Stimulated activated naive B cell treated with anti-CD40 and anti-IgM and Interleukin-4, amounts not matched to agents 10 μg/mL and 1 μg/mL and 100 μg/mL, for 72 hours (primary cell): ENCODE data around the gene A4GALT.
"Not testable (repeated sequence)": the region's sequence is repeated elsewhere in the genome, so short reads cannot be mapped to it uniquely, and the experiment has no call there.

Experiments used
- ATAC-seq, 2 donors: fragments of 150-1000 bp; cut with Tn5 transposase; replicated peaks; 2 replicates each; pipeline ENCODE4 v1.10.0; 2021; ENCODE audit warnings: moderate library complexity in 1 of 2
- DNase-seq: peaks from one replicate; pipeline ENCODE4 v3.0.0; 2021
- H3K27ac Mint-ChIP-seq: one replicate; pipeline ENCODE4 v1.8.0; 2022; ENCODE audit warnings: mild to moderate bottlenecking, mixed read lengths
- H3K27me3 Mint-ChIP-seq, 2 donors: one replicate each; pipeline ENCODE4 v1.8.0; 2022; ENCODE audit warnings: mixed read lengths in 2 of 2
- H3K36me3 Mint-ChIP-seq, 2 donors: one replicate each; pipeline ENCODE4 v1.8.0; 2022; ENCODE audit warnings: mixed read lengths in 2 of 2, mild to moderate bottlenecking in 1 of 2
- H3K4me1 Mint-ChIP-seq, 2 donors: one replicate each; pipeline ENCODE4 v1.8.0; 2022; ENCODE audit warnings: mixed read lengths in 2 of 2, mild to moderate bottlenecking in 1 of 2
- H3K4me3 Mint-ChIP-seq, 2 donors: one replicate each; pipeline ENCODE4 v1.8.0; 2022; ENCODE audit warnings: mild to moderate bottlenecking in 2 of 2, mixed read lengths in 2 of 2, moderate library complexity in 1 of 2
- H3K9me3 Mint-ChIP-seq, 2 donors: one replicate each; pipeline ENCODE4 v1.8.0; 2022; ENCODE audit warnings: mixed read lengths in 2 of 2, mild to moderate bottlenecking in 1 of 2

Gene A4GALT

DNA sequence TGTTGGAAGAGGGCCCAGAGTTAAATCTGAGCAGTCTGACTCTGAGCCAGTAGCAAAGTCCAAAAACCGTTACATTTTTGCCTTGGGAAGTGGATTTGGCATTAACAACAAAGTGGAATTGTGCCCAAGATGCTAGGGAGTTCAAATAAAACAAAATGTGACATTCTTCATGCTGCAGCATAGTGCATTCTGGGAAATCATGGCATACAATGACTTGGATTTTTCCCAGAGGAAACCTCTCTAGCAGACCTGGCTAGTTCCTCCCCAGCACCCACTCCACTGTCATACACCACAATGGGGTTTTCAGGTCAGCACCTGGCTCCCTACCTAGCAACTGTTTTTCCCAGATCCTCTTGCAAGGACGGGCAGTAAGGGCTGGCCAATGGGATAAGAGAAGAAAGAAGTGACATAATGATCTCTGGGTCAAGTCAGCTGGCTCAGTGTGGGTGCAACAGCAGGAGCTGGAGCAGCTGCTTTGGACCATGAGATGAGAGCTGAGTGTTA, 46.7 kb downstream of the A4GALT start:
- Mint-ChIP-seq H3K36me3 (peaks cover 3 to 12% of the 10 kb centered on the region in 2 donors), H3K4me1 (peaks cover 19 to 37% of the 10 kb centered on the region in 2 donors), H3K27me3 (no peaks in the 10 kb centered on the region), H3K9me3 (peaks cover 7 to 9% of the 10 kb centered on the region in 2 donors), H3K27ac (no peak overlapping the region), H3K4me3 (no peak overlapping the region)
- DNase-seq (no peak), ATAC-seq (no peak)

GRCh38 chr22:42673071-42673470, 47.6 kb downstream of the A4GALT start:
- H3K4me3 Mint-ChIP-seq, ATAC-seq, H3K9me3 Mint-ChIP-seq: not testable (repeated sequence)

DNA sequence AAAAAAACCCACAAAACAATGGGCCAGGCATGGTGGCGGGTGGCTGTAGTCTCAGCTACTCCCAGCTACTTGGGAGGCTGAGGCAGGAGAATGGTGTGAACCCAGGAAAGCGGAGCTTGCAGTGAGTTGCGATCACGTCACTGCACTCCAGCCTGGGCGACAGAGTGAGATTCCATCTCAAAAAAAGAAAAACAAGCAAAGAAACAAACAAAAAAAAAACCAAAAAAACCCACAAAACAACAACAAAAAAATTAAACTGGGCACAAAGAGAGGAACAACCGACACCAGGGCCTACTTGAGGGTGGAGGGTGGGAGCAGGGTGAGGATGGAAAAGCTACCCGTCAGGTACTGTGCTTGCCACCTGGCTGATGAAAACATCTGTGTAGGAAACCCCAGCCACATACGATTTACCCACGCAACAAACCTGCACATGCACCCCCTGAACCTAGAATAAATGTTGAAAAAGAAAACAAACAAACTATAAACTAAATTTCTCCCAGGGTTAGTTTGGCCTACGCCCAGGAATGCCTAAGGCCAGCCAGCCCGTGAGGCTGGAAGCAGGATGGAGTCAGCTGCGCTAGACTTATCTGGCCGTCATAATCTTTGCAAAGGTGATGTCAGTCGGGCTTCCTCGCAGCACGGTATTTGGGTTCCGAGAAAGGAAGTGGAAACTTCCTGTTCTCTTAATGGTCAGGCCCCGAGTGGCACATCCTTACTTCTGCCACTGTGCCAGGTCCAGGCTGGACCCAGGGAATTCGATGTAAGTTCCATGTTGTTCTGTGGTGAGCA, 49.6 kb downstream of the A4GALT start:
- ATAC-seq (peak; percentile 88 to 90), DNase-seq (no peak)
- Mint-ChIP-seq H3K4me1 (peaks cover 23 to 38% of the 10 kb centered on the region in 2 donors), H3K9me3 (no peaks in the 10 kb centered on the region), H3K27me3 (no peaks in the 10 kb centered on the region), H3K4me3 (peak overlapping the region in 1 of 2 donors; percentile 46), H3K36me3 (no peaks in the 10 kb centered on the region), H3K27ac (peak overlapping the region; percentile 88)

More at GRCh38 chr22:42673071-42673470, 47.6 kb downstream of the A4GALT start:
- H3K27me3 Mint-ChIP-seq, DNase-seq, H3K36me3 Mint-ChIP-seq, H3K27ac Mint-ChIP-seq: not testable (repeated sequence)
- peaks cover 19 to 37% of the 10 kb centered on the region in 2 donors for H3K4me1 Mint-ChIP-seq

DNA sequence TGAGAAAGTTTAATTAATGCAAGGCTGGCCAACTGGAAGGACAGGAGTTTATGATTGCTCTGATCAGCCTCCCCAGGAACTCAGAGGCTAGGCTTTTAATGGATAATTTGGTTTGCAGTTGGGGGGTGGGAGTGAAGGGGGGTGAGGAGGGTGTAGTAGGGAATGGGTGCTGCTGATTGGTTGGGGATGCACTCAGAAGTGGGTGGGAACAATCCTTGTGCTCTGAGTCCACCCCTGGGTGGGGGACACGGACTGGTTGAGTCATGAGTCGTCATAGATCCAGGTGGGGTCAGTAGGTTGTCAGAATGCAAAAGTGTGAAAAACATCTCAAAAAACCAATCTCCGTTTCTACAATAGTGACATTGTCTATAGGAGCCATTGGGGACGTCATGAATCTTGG, 50.6 kb downstream of the A4GALT start:
- Mint-ChIP-seq H3K4me1 (peaks cover 28 to 47% of the 10 kb centered on the region in 2 donors), H3K36me3 (no peaks in the 10 kb centered on the region), H3K27ac (peak overlapping the region; percentile 9), H3K4me3 (no peak overlapping the region), H3K27me3 (no peaks in the 10 kb centered on the region), H3K9me3 (no peaks in the 10 kb centered on the region)
- ATAC-seq, result no peak
- DNase-seq, result no peak

GRCh38 chr22:42666393-42666792, 54.3 kb downstream of the A4GALT start:
- peaks cover 31 to 54% of the 10 kb centered on the region in 2 donors for H3K4me1 Mint-ChIP-seq
- ATAC-seq, H3K4me3 Mint-ChIP-seq, H3K36me3 Mint-ChIP-seq, H3K9me3 Mint-ChIP-seq, H3K27me3 Mint-ChIP-seq, H3K27ac Mint-ChIP-seq, DNase-seq: not testable (repeated sequence)

GRCh38 chr22:42664976-42665831, 55.5 kb downstream of the A4GALT start:
- Mint-ChIP-seq H3K27me3 (no peaks in the 10 kb centered on the region), H3K36me3 (no peaks in the 10 kb centered on the region), H3K4me1 (peaks cover 22 to 43% of the 10 kb centered on the region in 2 donors), H3K4me3 (peak overlapping the region; percentile 14 to 29), H3K27ac (peak overlapping the region; percentile 95), H3K9me3 (no peaks in the 10 kb centered on the region)
- ATAC-seq (peak; percentile 69), DNase-seq (peak; percentile 47)

- Mint-ChIP-seq H3K27me3 (no peaks in the 10 kb centered on the region), H3K36me3 (no peaks in the 10 kb centered on the region), H3K4me3 (peak overlapping the region; percentile 81 to 93), H3K4me1 (peaks cover 26 to 40% of the 10 kb centered on the region in 2 donors), H3K27ac (peak overlapping the region; percentile 81), H3K9me3 (no peaks in the 10 kb centered on the region)
- DNase-seq (peak; percentile 68), ATAC-seq (peak; percentile 55 to 64)
These were observed 58.5 kb downstream of the A4GALT start for GRCh38 chr22:42661985-42662831.

DNA sequence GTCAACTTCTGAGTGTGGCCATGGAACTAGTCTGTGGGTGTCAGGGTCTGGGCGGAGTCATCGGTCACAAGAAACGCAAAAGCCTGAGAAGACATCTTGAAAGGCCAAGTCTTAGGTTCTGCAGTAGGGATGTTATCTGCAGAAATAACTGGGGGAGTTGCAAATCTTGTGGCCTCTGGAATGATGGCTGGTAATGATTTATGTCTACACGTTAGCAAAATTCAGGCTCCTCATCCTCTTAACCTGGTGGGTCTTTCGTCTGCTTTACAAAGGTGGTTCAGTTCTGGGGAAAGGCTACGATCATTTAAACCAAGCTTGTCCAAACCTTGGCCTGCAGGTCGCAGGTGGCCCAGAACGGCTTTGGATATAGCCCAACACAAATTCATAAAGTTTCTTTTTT, 64.1 kb downstream of the A4GALT start:
- peaks cover 25 to 45% of the 10 kb centered on the region in 2 donors for H3K4me1 Mint-ChIP-seq
- ATAC-seq (no peak), DNase-seq (no peak)
- no peak overlapping the region for H3K4me3 Mint-ChIP-seq
- H3K27ac Mint-ChIP-seq, result no peak overlapping the region
- no peaks in the 10 kb centered on the region for H3K27me3 Mint-ChIP-seq
- no peaks in the 10 kb centered on the region for H3K9me3 Mint-ChIP-seq
- H3K36me3 Mint-ChIP-seq, result no peaks in the 10 kb centered on the region

DNA sequence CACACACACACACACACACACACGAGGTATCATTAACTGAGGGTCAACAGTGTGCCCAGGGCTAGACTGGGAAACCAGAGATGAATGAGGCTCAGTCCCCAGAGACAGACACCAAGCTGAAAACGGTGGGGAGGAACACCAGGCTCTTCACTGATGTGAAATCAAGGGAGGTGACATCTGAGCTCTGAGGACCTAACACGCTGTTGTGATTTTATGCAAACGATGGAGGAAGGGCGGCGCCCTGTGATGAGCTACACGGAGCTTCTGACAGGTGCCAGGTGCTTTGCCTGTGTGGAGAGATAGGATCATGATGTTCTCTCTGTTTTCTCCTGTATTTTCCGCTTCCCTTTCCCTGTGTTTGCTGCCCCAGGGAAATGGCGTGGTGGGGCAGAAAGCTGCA, 65.0 kb downstream of the A4GALT start:
- H3K9me3 Mint-ChIP-seq, result no peaks in the 10 kb centered on the region
- no peaks in the 10 kb centered on the region for H3K27me3 Mint-ChIP-seq
- H3K36me3 Mint-ChIP-seq, result no peaks in the 10 kb centered on the region
- peak overlapping the region; percentile 20 to 50 for H3K4me3 Mint-ChIP-seq
- ATAC-seq (peak; percentile 91 to 93), DNase-seq (peak; percentile 57)
- peak overlapping the region; percentile 59 for H3K27ac Mint-ChIP-seq
- peaks cover 25 to 49% of the 10 kb centered on the region in 2 donors for H3K4me1 Mint-ChIP-seq

DNA sequence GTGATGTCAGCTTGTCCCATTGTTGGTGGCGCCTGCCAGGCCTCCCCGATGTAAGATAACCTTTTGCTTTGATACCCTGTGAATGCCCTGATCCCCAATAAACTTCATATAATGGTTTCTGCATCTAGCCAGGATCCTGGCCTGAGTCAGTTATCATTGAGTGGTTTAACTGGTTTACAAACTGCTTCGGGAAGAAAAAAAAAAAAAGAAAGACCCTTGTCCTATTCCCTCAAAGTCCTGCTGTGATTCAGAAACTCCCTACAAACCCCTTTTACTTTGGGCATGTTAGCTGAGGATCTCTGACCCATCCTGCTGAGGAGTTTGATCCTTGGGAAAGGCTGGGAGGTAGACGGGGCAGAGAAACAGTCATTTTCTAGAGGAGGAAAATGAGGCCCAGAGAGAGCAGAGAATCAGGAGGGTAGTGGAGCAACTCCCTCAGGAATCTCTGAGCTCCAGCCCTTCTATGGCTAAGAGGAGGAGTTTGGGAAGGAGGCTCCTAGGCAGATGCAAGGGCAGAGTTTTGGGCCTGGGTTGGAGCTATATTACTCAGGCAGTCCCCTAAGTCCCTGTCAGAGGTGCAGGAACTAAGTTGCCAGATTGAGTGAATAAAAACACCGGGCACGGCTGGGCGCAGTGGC, 66.1 kb downstream of the A4GALT start:
- Mint-ChIP-seq H3K4me1 (peaks cover 22 to 50% of the 10 kb centered on the region in 2 donors), H3K27me3 (no peaks in the 10 kb centered on the region), H3K27ac (peak overlapping the region; percentile 37), H3K36me3 (no peaks in the 10 kb centered on the region), H3K9me3 (no peaks in the 10 kb centered on the region), H3K4me3 (no peak overlapping the region)
- no peak for DNase-seq
- no peak for ATAC-seq

GRCh38 chr22:42653999-42654398, 66.7 kb downstream of the A4GALT start:
- Mint-ChIP-seq H3K27me3 (no peaks in the 10 kb centered on the region), H3K27ac (no peak overlapping the region), H3K4me1 (peaks cover 22 to 50% of the 10 kb centered on the region in 2 donors), H3K9me3 (no peaks in the 10 kb centered on the region), H3K36me3 (no peaks in the 10 kb centered on the region), H3K4me3 (no peak overlapping the region)
- DNase-seq (no peak), ATAC-seq (no peak)

GRCh38 chr22:42651134-42651533, 69.5 kb downstream of the A4GALT start:
- peaks cover 0 to 3% of the 10 kb centered on the region in 2 donors for H3K36me3 Mint-ChIP-seq
- ATAC-seq (no peak), DNase-seq (no peak)
- no peak overlapping the region for H3K27ac Mint-ChIP-seq
- peak overlapping the region in 1 of 2 donors; percentile 4 for H3K4me3 Mint-ChIP-seq
- peaks cover 26 to 62% of the 10 kb centered on the region in 2 donors for H3K4me1 Mint-ChIP-seq
- no peaks in the 10 kb centered on the region for H3K9me3 Mint-ChIP-seq
- no peaks in the 10 kb centered on the region for H3K27me3 Mint-ChIP-seq
